Gastrocnemius medialis (tissue), 4 donors: ENCODE measurements around the gene C3AR1.

Experiments
- CTCF ChIP-seq, 5 experiments: fragments of 450-650 bp in 3 of 5; fragments of 200-600 bp in 2 of 5; sonication (generic) in 2 of 5; IDR thresholded peaks in 4 of 5; conservative IDR thresholded peaks in 1 of 5; 1 replicate in 4 of 5; 2 replicates in 1 of 5; pipeline ENCODE4 v1.5.1; 2016 to 2019; ENCODE audit warnings: antibody characterized with exemption in 5 of 5, mild to moderate bottlenecking in 3 of 5, moderate library complexity in 3 of 5
- POLR2A ChIP-seq, 2 donors: fragments of 450-650 bp; IDR thresholded peaks; one replicate each; pipeline ENCODE4 v1.6.1; 2017; ENCODE audit warnings: antibody characterized with exemption in 2 of 2, mild to moderate bottlenecking in 2 of 2, moderate library complexity in 2 of 2

DNA sequence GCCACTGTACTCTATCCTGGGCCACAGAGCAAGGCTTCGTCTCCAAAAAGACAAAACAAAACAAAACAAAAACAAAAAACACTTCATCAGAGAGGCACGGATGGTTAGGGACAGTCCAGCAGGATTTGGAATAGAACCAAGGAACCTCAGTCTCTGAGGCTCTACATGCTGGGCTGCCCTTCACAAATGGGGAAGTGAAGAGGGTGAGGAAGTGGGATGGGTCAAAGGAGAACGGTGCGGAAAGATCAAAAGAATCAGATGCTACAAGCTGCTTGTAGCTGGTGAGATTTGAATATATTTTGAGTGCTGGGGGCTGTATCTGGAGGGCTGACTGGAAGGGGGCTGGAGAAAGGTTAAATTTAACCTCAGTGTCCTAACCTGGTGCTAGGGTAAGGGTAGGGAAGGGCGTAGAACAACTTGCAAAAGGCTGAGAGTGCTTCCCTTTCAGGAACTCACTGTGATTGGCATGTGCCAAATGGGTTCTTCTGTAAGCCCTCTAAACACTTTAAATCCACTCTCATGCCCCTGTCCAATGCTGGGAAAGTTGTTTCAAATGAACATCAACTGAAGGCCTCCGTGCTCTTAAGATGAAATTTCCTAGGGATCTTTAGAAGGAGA, 29.0 kb downstream of the C3AR1 start:
- no peak for TF ChIP-seq CTCF (IDR thresholded peaks at IDR 0.05 in 4 of 5, conservative IDR thresholded peaks at IDR 0.05 in 1 of 5)
- TF ChIP-seq POLR2A (IDR thresholded peaks at IDR 0.05), result no peak
